K562 (cell line): ENCODE data around the gene MAEL. TPM values are rescaled to one million over a fixed set of nuclear protein-coding genes. Genes with fewer than 3 reads are reported as not detected.

Source experiments
- CREB3L1 ChIP-seq: fragments of 450-650 bp; IDR thresholded peaks from 2 replicates; pipeline ENCODE4 v1.6.1; 2014; ENCODE audit warnings: low read depth, mild to moderate bottlenecking, moderate library complexity, borderline replicate concordance
- CTBP1 ChIP-seq: fragments of 450-650 bp; IDR thresholded peaks from 2 replicates; pipeline ENCODE4 v1.6.1; 2016; ENCODE audit warnings: borderline replicate concordance
- CXXC5 ChIP-seq: fragments of 250-450 bp; sonication (Bioruptor Pico); IDR thresholded peaks from 2 replicates; pipeline ENCODE4 v1.8.0; 2022; ENCODE audit warnings: inconsistent platforms, mild to moderate bottlenecking, moderate library complexity
- FOXA1 ChIP-seq: fragments of 450-650 bp; IDR thresholded peaks from 2 replicates; pipeline ENCODE4 v1.6.1; 2016; ENCODE audit warnings: mild to moderate bottlenecking, borderline replicate concordance
- HMG20A ChIP-seq: fragments of 450-650 bp; formaldehyde crosslinking; conservative IDR thresholded peaks from 2 replicates; pipeline ENCODE4 v1.4.0; 2020; ENCODE audit warnings: mild to moderate bottlenecking, mixed read lengths
- HMGN3 ChIP-seq: IDR thresholded peaks from 2 replicates; pipeline ENCODE4 v1.6.1; 2011; ENCODE audit warnings: borderline replicate concordance, low read depth, mild to moderate bottlenecking, mixed read lengths, low read length; ENCODE audit not compliant: insufficient read length; ENCODE audit errors: extremely low read depth
- L3MBTL2 ChIP-seq: fragments of 450-650 bp; IDR thresholded peaks from 2 replicates; pipeline ENCODE4 v1.6.1; 2016; ENCODE audit warnings: mild to moderate bottlenecking, moderate library complexity
- MAZ ChIP-seq, 2 experiments: fragments of 450-650 bp in 1 of 2; sonication (generic) in 1 of 2; formaldehyde crosslinking; IDR thresholded peaks in 1 of 2; conservative IDR thresholded peaks in 1 of 2; 2 replicates each; pipeline versions ENCODE4 v1.4.0 to v1.5.0; 2020; ENCODE audit warnings: mild to moderate bottlenecking in 1 of 2, missing genetic modification reagents in 1 of 2
- NCOA6 ChIP-seq: fragments of 450-650 bp; IDR thresholded peaks from 2 replicates; pipeline ENCODE4 v1.6.1; 2017; ENCODE audit warnings: mild to moderate bottlenecking
- NUFIP1 ChIP-seq: fragments of 450-650 bp; IDR thresholded peaks from 2 replicates; pipeline ENCODE4 v1.6.1; 2018; ENCODE audit not compliant: partially characterized antibody
- PKNOX1 ChIP-seq: fragments of 450-650 bp; IDR thresholded peaks from 2 replicates; pipeline ENCODE4 v1.6.1; 2016
- PRDM10 ChIP-seq: fragments of 450-650 bp; IDR thresholded peaks from 2 replicates; pipeline ENCODE4 v1.6.1; 2018; ENCODE audit not compliant: partially characterized antibody
- RAD21 ChIP-seq, 2 experiments: fragments of 250-450 bp in 1 of 2; fragments of 450-650 bp in 1 of 2; sonication (Bioruptor Pico) in 1 of 2; formaldehyde crosslinking in 1 of 2; IDR thresholded peaks in 1 of 2; conservative IDR thresholded peaks in 1 of 2; 2 replicates each; pipeline versions ENCODE4 v1.4.0 to v1.8.0; 2020 to 2022; ENCODE audit warnings: mild to moderate bottlenecking in 2 of 2, moderate library complexity in 1 of 2
- RAD51 ChIP-seq: fragments of 450-650 bp; IDR thresholded peaks from 2 replicates; pipeline ENCODE4 v1.7.1; 2016; ENCODE audit warnings: low read depth, mild to moderate bottlenecking, borderline replicate concordance
- SMAD4 ChIP-seq: fragments of 250-450 bp; sonication (Bioruptor Pico); conservative IDR thresholded peaks from 2 replicates; pipeline ENCODE4 v1.8.0; 2021; ENCODE audit warnings: inconsistent platforms, mild to moderate bottlenecking, moderate library complexity
- SMC3 ChIP-seq: conservative IDR thresholded peaks from 2 replicates; pipeline ENCODE4 v1.6.1; 2011; ENCODE audit warnings: low read depth, low read length, improper control_type of control experiment; ENCODE audit not compliant: insufficient read depth
- SRSF7 ChIP-seq: fragments of 200-400 bp; formaldehyde crosslinking; optimal IDR thresholded peaks from 2 replicates; pipeline ENCODE3; 2017; ENCODE audit warnings: mild to moderate bottlenecking, low read depth, low read length
- THRA ChIP-seq: fragments of 450-650 bp; IDR thresholded peaks from 2 replicates; pipeline ENCODE4 v1.6.1; 2017; ENCODE audit warnings: mild to moderate bottlenecking, moderate library complexity
- ZKSCAN3 ChIP-seq: fragments of 250-450 bp; sonication (Bioruptor Pico); IDR thresholded peaks from 2 replicates; pipeline ENCODE4 v1.4.0; 2020
- ZNF274 ChIP-seq: IDR thresholded peaks from 2 replicates; pipeline ENCODE4 v1.6.1; 2011; ENCODE audit warnings: low read depth, mild to moderate bottlenecking, low read length, moderate library complexity, borderline replicate concordance
- polyA plus RNA-seq, 8 experiments: library from polyadenylated mRNA; depleted of rRNA in 4 of 8; stranded (reverse) in 5 of 8; unstranded in 3 of 8; fragments of >200 nt; fragmentation: Nextera tagmentation in 2 of 8; fragmentation: Illumina TruSeq in 1 of 8; extraction: Ambion mirVana in 2 of 8; extraction: Trizol in 1 of 8; gene quantifications; 2 replicates each; pipeline versions ENCODE4 v1.2.1 to v1.2.3, GENCODE V29; 2011 to 2014; ENCODE audit warnings: inconsistent platforms in 1 of 8, missing spikeins in 1 of 8
- total RNA-seq, 7 experiments: library from RNA; depleted of rRNA in 6 of 7; stranded (reverse); fragments of >200 nt in 6 of 7; fragmentation: Illumina TruSeq in 2 of 7; extraction: Trizol in 2 of 7; gene quantifications; 2 replicates each; pipeline versions ENCODE4 v1.2.1 to v1.2.3, GENCODE V29; 2011 to 2021; ENCODE audit warnings: low replicate concordance in 1 of 7

MAEL gene
- total and polyA plus RNA-seq, 9 of the 15 experiments (the other 6 are each of a cell fraction or from before 2014, with no cell fraction given): 0.11 to 1.9 (median 0.75) TPM

- peak; percentile 43; the same call in 1 of the 2 replicates for TF ChIP-seq CREB3L1
- TF ChIP-seq SRSF7: no peak
- peak; percentile 89 for TF ChIP-seq CTBP1
- TF ChIP-seq SMC3: 0 out of 2 replicates have a peak, but pooled peaks have one; percentile 25
- peak; percentile 48 for TF ChIP-seq PRDM10
- TF ChIP-seq FOXA1: no peak
- TF ChIP-seq ZKSCAN3: no peak
- TF ChIP-seq CXXC5: peak; percentile 83
- TF ChIP-seq MAZ (CRISPR knock-in tag; conservative IDR thresholded peaks at IDR 0.05 in 1 of 2, IDR thresholded peaks at IDR 0.05 in 1 of 2): peak; percentile 53 to 58; a peak in 3 of 4 replicates
- TF ChIP-seq NCOA6: peak; percentile 40; the same call in 1 of the 2 replicates
- peak; percentile 40; the same call in 1 of the 2 replicates for TF ChIP-seq RAD51
- TF ChIP-seq L3MBTL2: peak; percentile 88
- TF ChIP-seq PKNOX1: peak; percentile 36; the same call in 1 of the 2 replicates
- TF ChIP-seq THRA: no peak
- TF ChIP-seq ZNF274: no peak
- peak; percentile 58 for TF ChIP-seq SMAD4 (CRISPR knock-in tag)
- TF ChIP-seq NUFIP1: no peak
- TF ChIP-seq RAD21 (CRISPR knock-in tag; conservative IDR thresholded peaks at IDR 0.05 in 1 of 2, IDR thresholded peaks at IDR 0.05 in 1 of 2): peak in 1 of 2 experiments; percentile 47; a peak in 2 of 4 replicates
- TF ChIP-seq HMGN3: peak; percentile 42
- TF ChIP-seq HMG20A (CRISPR knock-in tag): no peak
Observed at GRCh38 chr1:166975361-166976129, 13.5 kb upstream of the MAEL start, which contains the start of gene ILDR2 (continued).
